CD4-positive, alpha-beta T cell treated with Interleukin-17A for 1 hour (primary cell): ENCODE data around the gene SAPCD2.
"Not testable (repeated sequence)": the region's sequence is repeated elsewhere in the genome, so short reads cannot be mapped to it uniquely, and the experiment has no call there.

Experiments used
- DNase-seq: peaks from one replicate; pipeline ENCODE4 v3.0.0-alpha.2; 2020

SAPCD2 gene

DNA sequence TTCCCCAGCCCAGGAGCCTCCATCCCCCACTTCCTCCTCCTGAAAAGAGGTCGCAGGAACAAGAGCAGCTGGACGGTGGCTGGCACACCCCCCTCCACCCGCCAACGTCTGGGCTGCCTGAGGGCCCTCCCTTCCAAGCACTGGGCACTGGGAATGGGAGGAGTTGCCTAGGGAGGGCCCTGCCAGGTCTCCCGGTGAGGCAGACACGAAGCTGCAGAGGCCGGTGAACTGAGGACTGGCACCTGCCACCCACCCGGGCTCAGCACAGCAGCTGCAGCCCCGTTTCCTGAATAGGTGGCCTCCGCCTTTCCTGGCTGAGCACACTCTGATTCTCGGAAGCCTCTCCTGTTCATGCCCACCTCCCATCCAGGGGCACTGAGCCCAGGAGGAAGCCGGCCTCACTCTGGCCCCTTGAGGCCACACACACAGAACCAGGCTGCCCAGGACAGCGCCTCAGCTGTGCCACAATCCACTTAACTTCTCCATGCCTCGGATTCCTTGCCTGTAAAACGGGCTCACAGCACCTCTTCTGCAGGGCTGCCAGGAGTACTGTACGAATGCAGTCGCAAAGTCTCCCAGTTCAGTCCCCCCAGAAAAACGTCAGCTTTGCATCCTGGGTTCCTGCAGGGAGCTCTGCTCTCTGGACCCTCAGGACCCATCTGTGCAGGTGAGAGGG lies 25.7 kb downstream of the SAPCD2 start:
- no peak for DNase-seq

GRCh38 chr9:137044037-137044436 lies 26.3 kb downstream of the SAPCD2 start:
- no peak for DNase-seq

DNA sequence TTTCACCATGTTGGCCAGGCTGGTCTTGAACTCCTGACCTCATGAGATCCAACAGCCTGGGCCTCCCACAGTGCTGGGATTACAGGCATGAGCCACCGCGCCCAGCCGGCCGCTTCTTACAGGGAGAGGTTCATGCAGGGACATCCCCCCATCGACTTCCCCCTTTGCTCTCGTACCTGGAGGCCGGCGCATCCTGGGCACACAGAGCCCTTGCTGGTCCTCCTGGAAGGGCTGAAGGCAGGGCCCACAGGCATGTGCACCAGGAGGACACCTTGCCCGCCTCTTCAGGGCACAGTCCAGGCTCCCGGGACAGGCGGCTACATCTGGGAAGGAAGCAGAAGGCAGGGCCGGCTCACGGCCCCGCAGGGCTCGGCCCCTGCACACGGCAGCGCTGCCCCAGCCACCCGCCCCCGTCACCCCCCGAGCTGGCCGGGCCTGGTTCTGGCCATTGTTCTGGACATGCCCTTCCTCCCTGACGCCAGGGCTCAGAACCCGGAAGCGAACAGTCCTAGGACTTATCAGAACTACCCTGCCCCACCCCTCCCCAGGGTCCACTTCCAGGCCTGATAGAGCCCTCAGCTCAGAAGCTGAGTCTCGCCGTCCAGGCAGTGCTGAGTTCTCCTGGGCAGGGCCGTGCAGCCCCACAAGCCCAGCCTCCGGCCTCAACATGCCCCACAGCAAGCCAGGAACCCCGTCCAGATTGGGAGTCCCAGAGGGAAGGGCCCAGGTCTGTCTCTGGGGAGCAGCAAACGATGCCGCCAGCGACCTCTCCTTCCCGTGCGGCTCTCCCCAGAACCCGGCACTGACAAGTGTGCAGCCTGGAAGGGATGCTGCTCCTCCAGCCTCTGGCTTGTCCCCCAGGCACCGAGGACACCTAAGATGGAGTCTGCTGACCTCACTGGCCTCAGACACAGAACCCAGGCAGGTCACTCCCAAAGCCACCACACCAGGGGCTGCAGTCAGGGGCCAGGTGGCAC lies 27.3 kb downstream of the SAPCD2 start:
- no peak for DNase-seq

GRCh38 chr9:137041124-137041523 lies 29.2 kb downstream of the SAPCD2 start:
- no peak for DNase-seq

- DNase-seq: no peak
Measured at GRCh38 chr9:137040568-137040967, 29.8 kb downstream of the SAPCD2 start.

GRCh38 chr9:137039611-137040366 lies 30.6 kb downstream of the SAPCD2 start:
- DNase-seq: no peak

DNA sequence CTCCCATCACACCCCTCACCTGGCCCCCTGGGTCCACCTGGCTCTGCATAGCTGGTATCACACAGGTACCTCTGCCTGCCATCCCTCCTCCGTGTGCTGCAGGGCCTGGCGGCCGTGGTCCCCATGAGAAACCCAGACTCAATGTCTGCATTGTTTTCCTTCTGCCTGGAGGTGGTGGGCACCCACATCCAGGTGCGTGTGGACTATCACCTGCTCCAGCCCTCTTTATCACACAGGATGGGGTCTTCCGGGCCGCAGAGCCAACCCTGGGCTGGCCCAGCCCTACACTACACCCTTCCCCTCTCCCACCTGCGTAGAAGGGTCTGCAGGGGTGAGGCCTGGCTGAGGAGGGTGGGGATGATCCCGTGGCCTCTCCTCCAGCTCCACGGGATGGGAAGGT lies 31.4 kb downstream of the SAPCD2 start:
- DNase-seq: no peak

- no peak for DNase-seq
Measured at GRCh38 chr9:137037483-137037882, 32.9 kb downstream of the SAPCD2 start.

DNA sequence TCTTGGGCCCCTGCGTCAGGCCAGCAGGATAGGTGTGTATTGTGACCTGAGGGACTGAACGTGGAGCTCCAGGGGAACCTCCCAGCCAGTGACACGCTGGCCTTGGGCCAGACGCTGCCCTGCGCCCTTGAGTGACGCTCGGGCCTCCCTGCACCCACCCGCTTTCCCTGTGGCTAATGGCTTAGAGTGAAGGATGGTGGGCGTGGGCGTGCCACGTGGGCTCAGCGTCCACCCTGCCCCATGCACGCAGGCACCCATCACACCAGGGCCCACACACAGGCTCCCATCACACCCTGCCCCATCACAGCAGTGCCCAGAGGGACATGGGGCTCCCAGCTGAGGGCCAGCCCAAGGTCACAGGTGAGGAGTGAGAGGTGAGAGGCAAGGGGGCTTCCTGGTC lies 33.3 kb downstream of the SAPCD2 start:
- DNase-seq: no peak

- no peak for DNase-seq
Measured at GRCh38 chr9:137035937-137036336, 34.4 kb downstream of the SAPCD2 start.

GRCh38 chr9:137035507-137035834 lies 34.9 kb downstream of the SAPCD2 start:
- DNase-seq: no peak

- peak; percentile 89 for DNase-seq
Measured at GRCh38 chr9:137034709-137035506, 35.4 kb downstream of the SAPCD2 start.

GRCh38 chr9:137034039-137034708 lies 36.2 kb downstream of the SAPCD2 start:
- DNase-seq: no peak

GRCh38 chr9:137033481-137033880 lies 36.9 kb downstream of the SAPCD2 start:
- not testable (repeated sequence) for DNase-seq

DNA sequence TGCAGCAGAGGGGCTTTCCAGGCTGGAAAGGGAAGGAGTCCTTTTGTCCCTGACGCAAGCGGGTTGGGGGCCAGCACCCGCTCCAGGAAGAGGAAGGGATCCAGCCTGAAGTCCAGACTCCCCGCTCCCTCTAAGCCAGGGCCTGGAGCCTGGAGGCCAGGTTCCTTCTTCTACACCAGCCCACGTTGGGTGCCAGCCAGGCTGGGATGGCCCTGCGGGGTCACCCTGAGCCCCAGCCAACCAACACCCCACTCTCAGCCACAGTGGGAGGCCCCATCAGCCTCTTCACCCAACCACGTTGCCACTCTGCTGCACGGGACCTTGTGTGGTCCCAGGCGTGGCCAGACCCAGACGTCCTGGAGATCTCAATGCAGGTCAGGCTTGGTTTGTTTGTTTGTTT lies 37.5 kb downstream of the SAPCD2 start:
- peak; percentile 42 for DNase-seq

GRCh38 chr9:137031904-137032640 lies 38.3 kb downstream of the SAPCD2 start, which contains the start of gene FUT7:
Gene FUT7, minus strand, starts transcription at chr9:137032088. Its CDS starts 97 bp downstream, at chr9:137031991.
- peak; percentile 60 for DNase-seq

DNA sequence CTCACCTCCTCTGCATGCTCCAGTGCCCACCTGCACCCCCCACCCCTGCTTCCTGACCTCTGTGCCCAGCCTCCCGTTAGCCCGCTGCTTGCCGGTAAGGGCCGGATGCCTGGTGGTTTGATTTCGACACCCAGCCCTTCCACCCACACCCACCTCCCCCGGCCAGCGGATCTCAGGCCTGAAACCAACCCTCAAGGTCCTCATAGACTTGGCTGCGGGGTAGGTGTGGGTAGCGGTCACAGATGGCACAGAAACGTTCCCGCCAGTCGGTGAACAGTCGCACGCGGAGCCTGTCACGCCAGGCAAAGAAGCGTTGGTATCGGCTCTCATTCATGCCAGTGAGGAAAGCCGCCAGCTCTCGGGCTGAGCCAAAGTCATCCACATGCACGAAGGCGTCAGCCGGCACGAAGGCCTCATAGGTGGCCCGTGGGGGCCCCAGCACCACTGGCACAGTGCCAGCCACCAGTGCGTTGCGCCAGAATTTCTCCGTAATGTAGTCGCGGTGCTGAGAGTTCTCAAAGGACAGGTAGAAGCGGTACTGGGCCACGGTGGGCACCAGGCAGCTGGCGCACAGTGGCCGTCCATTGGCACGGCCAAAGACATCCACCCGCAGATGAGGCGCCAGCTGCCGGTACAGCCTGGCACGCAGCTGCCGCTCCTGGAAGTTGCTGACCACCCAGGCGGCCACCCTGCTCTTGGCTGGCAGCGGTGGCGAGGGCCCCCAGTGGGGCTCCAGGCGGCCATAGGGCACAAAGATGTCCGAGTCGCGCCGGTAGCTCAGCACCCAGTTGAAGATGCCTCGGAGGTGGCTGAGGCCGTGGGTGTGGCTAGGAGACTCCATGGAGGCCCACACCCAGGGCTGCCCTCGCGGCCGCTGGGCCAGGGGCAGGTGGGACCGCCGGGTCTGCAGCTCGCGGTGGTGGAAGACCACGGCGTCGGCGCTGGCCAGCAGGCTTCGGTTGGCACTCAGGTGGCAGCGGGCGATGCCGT lies 39.5 kb downstream of the SAPCD2 start:
- peak; percentile 55 for DNase-seq

GRCh38 chr9:137030006-137030405 lies 40.4 kb downstream of the SAPCD2 start:
- no peak for DNase-seq

DNA sequence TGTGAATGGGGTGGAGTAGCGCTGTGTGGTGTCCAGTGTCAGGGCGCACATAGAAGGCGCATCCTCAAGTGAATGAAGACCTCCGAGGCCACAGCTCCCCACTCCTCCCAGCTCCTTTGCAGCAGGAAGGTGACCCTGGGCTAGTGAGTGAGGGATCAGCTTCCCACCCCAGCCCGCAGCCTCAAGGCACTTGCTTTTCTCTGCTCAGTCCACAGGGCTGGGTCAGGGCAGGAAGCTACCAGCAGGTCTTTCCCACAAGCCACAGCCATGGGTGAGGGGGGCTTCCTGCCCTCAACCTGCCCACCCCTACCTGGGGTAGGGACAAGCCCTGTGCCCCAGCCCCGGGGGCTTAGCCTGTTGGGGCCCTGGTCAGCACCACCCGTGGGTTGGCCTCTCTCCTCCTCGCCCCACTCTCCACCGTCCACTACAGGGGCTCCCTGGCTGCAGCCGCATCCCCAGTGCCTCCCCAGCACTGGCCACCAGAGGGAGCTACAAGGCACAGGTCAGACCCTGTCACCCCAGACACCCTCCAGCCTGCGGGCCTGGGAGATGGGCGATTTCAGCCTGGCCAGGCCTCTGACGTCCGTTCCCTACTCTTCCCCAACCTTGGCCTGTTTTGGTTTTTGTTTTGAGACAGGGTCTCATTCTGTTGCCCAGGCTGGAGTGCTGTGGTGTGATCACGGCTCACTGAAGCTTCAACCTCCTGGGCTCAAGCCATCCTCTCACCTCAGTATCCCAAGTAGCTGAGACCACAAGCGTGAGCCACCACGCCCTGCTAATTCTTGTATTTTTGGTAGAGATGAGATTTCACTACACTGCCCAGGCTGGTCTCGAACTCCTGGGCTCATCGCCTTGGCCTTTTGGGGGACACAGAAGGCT lies 41.1 kb downstream of the SAPCD2 start:
- DNase-seq: peak; percentile 70
